Glutamatergic neuron (in vitro differentiated cells): Measurements from ENCODE around the gene MED12. TPM values are rescaled to one million over a fixed set of nuclear protein-coding genes. Genes with fewer than 3 reads are reported as not detected.

Experiments
- DNase-seq: peaks from one replicate; pipeline ENCODE4 v3.0.0; 2022
- H3K27ac Mint-ChIP-seq: one replicate; pipeline ENCODE4 v1.8.0; 2020; ENCODE audit warnings: mild to moderate bottlenecking, mixed read lengths, inconsistent platforms; ENCODE audit not compliant: unreplicated experiment
- H3K27me3 Mint-ChIP-seq: one replicate; pipeline ENCODE4 v1.8.0; 2020; ENCODE audit warnings: mild to moderate bottlenecking, moderate library complexity, mixed read lengths, inconsistent platforms; ENCODE audit not compliant: unreplicated experiment
- H3K36me3 Mint-ChIP-seq: one replicate; pipeline ENCODE4 v1.8.0; 2020; ENCODE audit warnings: mild to moderate bottlenecking, mixed read lengths, inconsistent platforms; ENCODE audit not compliant: unreplicated experiment
- H3K4me1 Mint-ChIP-seq: one replicate; pipeline ENCODE4 v1.8.0; 2020; ENCODE audit warnings: mild to moderate bottlenecking, low read depth, mixed read lengths, inconsistent platforms; ENCODE audit not compliant: unreplicated experiment
- H3K4me3 Mint-ChIP-seq: one replicate; pipeline ENCODE4 v1.8.0; 2020; ENCODE audit warnings: mild to moderate bottlenecking, mixed read lengths, inconsistent platforms; ENCODE audit not compliant: unreplicated experiment
- H3K9me3 Mint-ChIP-seq: one replicate; pipeline ENCODE4 v1.8.0; 2020; ENCODE audit warnings: mild to moderate bottlenecking, moderate library complexity, mixed read lengths, inconsistent platforms; ENCODE audit not compliant: unreplicated experiment
- CTCF ChIP-seq: fragments of 200-600 bp; sonication (generic); IDR thresholded peaks from one replicate; pipeline ENCODE4 v1.5.0; 2021; ENCODE audit not compliant: partially characterized antibody, unreplicated experiment
- total RNA-seq: library from RNA; stranded (reverse); fragmentation: NEBNext Ultra II Directional; extraction: Animal tissue kit (Norgen Biotek cat#: 25700); gene quantifications from one replicate; pipeline ENCODE4 v1.2.1, GENCODE V29; 2021; ENCODE audit not compliant: unreplicated experiment

MED12 gene
- total RNA-seq, 1 donor from 2014 or later, result 87.4 TPM

GRCh38 chrX:71147496-71148277, 29.3 kb downstream of the MED12 start:
- Mint-ChIP-seq H3K4me1 (peaks cover 5% of the 10 kb centered on the region), H3K4me3 (no peak overlapping the region), H3K27me3 (peaks cover 3% of the 10 kb centered on the region), H3K9me3 (peaks cover 7% of the 10 kb centered on the region), H3K36me3 (no peaks in the 10 kb centered on the region), H3K27ac (no peak overlapping the region)
- TF ChIP-seq CTCF, result no peak
- DNase-seq, result no peak

GRCh38 chrX:71148278-71148663, 29.9 kb downstream of the MED12 start:
- H3K4me3 Mint-ChIP-seq, result no peak overlapping the region
- peaks cover 3% of the 10 kb centered on the region for H3K27me3 Mint-ChIP-seq
- DNase-seq, result no peak
- peaks cover 7% of the 10 kb centered on the region for H3K9me3 Mint-ChIP-seq
- H3K27ac Mint-ChIP-seq, result no peak overlapping the region
- TF ChIP-seq CTCF, result no peak
- peaks cover 5% of the 10 kb centered on the region for H3K4me1 Mint-ChIP-seq
- H3K36me3 Mint-ChIP-seq, result no peaks in the 10 kb centered on the region

GRCh38 chrX:71151366-71151765, 33.0 kb downstream of the MED12 start:
- no peak for DNase-seq
- Mint-ChIP-seq H3K27ac (no peak overlapping the region), H3K4me1 (no peaks in the 10 kb centered on the region), H3K27me3 (no peaks in the 10 kb centered on the region), H3K4me3 (no peak overlapping the region), H3K9me3 (peaks cover 4% of the 10 kb centered on the region), H3K36me3 (no peaks in the 10 kb centered on the region)
- TF ChIP-seq CTCF, result no peak

- Mint-ChIP-seq H3K27ac (no peak overlapping the region), H3K9me3 (peaks cover 4% of the 10 kb centered on the region), H3K4me1 (no peaks in the 10 kb centered on the region), H3K27me3 (no peaks in the 10 kb centered on the region), H3K36me3 (no peaks in the 10 kb centered on the region), H3K4me3 (no peak overlapping the region)
- no peak for DNase-seq
- no peak for TF ChIP-seq CTCF
Measured at GRCh38 chrX:71154196-71154595, 35.8 kb downstream of the MED12 start.

- peaks cover 4% of the 10 kb centered on the region for H3K9me3 Mint-ChIP-seq
- no peak overlapping the region for H3K4me3 Mint-ChIP-seq
- H3K4me1 Mint-ChIP-seq, result no peaks in the 10 kb centered on the region
Measured at GRCh38 chrX:71154641-71155040, 36.2 kb downstream of the MED12 start.

More at GRCh38 chrX:71154641-71155040, 36.2 kb downstream of the MED12 start:
- H3K36me3 Mint-ChIP-seq, result no peaks in the 10 kb centered on the region
- no peaks in the 10 kb centered on the region for H3K27me3 Mint-ChIP-seq
- no peak overlapping the region for H3K27ac Mint-ChIP-seq
- no peak for TF ChIP-seq CTCF
- DNase-seq, result no peak
